Measurements from ENCODE around the gene DYNC1I1. TPM values are rescaled to one million over a fixed set of nuclear protein-coding genes. Genes with fewer than 3 reads are reported as not detected.

Gene DYNC1I1
- total and polyA plus RNA-seq, 2 donors (not counting 1 experiment from before 2014, with no cell fraction given): 0.17 to 0.30 TPM

- Histone ChIP-seq H3K79me2 (ENCODE audit: control insufficient read depth, insufficient read depth, low read length) (no peaks in the 10 kb centered on the region), H2AFZ (ENCODE audit: low read length) (no peak overlapping the region), H3K4me2 (ENCODE audit: extremely low read depth, insufficient read depth, low read length) (no peak overlapping the region), H3K4me3 (replicated peaks in 1 of 4; ENCODE audit: control extremely low read depth in 1 of 4, insufficient read depth in 1 of 4, low read depth in 3 of 4, low read length in 4 of 4) (no peak overlapping the region), H3K4me1 (ENCODE audit: control insufficient read depth, extremely low read depth, insufficient read depth, low read length) (no peaks in the 10 kb centered on the region), H4K20me1 (ENCODE audit: control insufficient read depth, extremely low read depth, insufficient read depth, low read length) (no peaks in the 10 kb centered on the region), H3K9me3 (ENCODE audit: control insufficient read depth, insufficient read depth, low read depth, low read length) (no peaks in the 10 kb centered on the region), H3K27ac (ENCODE audit: insufficient read depth, low read length) (no peak overlapping the region), H3K9ac (ENCODE audit: insufficient read depth, low read length) (no peak overlapping the region), H3K36me3 (ENCODE audit: control insufficient read depth, insufficient read depth, low read length) (no peaks in the 10 kb centered on the region), H3K27me3 (ENCODE audit: control insufficient read depth, insufficient read depth, low read length) (no peaks in the 10 kb centered on the region)
- TF ChIP-seq CTCF (conservative IDR thresholded peaks at IDR 0.05 in 1 of 2, IDR thresholded peaks at IDR 0.05 in 1 of 2; ENCODE audit: low read depth in 1 of 2, low read length in 2 of 2) (no peak), EZH2 (IDR thresholded peaks at IDR 0.05; ENCODE audit: low read length, missing control alignments) (no peak)
- no peak for DNase-seq (ENCODE audit: low read depth in 2 of 2)
Measured at GRCh38 chr7:95972523-95972922, 200.2 kb downstream of the DYNC1I1 start.

GRCh38 chr7:95974108-95974507, 201.8 kb downstream of the DYNC1I1 start:
- no peaks in the 10 kb centered on the region for H3K36me3 ChIP-seq (ENCODE audit: control insufficient read depth, insufficient read depth, low read length)
- no peak overlapping the region for H2AFZ ChIP-seq (ENCODE audit: low read length)
- no peaks in the 10 kb centered on the region for H3K9me3 ChIP-seq (ENCODE audit: control insufficient read depth, insufficient read depth, low read depth, low read length)
- no peaks in the 10 kb centered on the region for H4K20me1 ChIP-seq (ENCODE audit: control insufficient read depth, extremely low read depth, insufficient read depth, low read length)
- no peaks in the 10 kb centered on the region for H3K4me1 ChIP-seq (ENCODE audit: control insufficient read depth, extremely low read depth, insufficient read depth, low read length)
- H3K79me2 ChIP-seq (ENCODE audit: control insufficient read depth, insufficient read depth, low read length): no peaks in the 10 kb centered on the region
- no peak for TF ChIP-seq EZH2 (IDR thresholded peaks at IDR 0.05; ENCODE audit: low read length, missing control alignments)
- no peak for TF ChIP-seq CTCF (conservative IDR thresholded peaks at IDR 0.05 in 1 of 2, IDR thresholded peaks at IDR 0.05 in 1 of 2; ENCODE audit: low read depth in 1 of 2, low read length in 2 of 2)
- no peak overlapping the region for H3K27ac ChIP-seq (ENCODE audit: insufficient read depth, low read length)
- H3K9ac ChIP-seq (ENCODE audit: insufficient read depth, low read length): no peak overlapping the region
- H3K4me3 ChIP-seq (replicated peaks in 1 of 4; ENCODE audit: control extremely low read depth in 1 of 4, insufficient read depth in 1 of 4, low read depth in 3 of 4, low read length in 4 of 4): no peak overlapping the region
- no peaks in the 10 kb centered on the region for H3K27me3 ChIP-seq (ENCODE audit: control insufficient read depth, insufficient read depth, low read length)
- no peak overlapping the region for H3K4me2 ChIP-seq (ENCODE audit: extremely low read depth, insufficient read depth, low read length)
- no peak for DNase-seq (ENCODE audit: low read depth in 2 of 2)

- Histone ChIP-seq H2AFZ (ENCODE audit: low read length) (no peak overlapping the region), H4K20me1 (ENCODE audit: control insufficient read depth, extremely low read depth, insufficient read depth, low read length) (no peaks in the 10 kb centered on the region), H3K4me3 (replicated peaks in 1 of 4; ENCODE audit: control extremely low read depth in 1 of 4, insufficient read depth in 1 of 4, low read depth in 3 of 4, low read length in 4 of 4) (no peak overlapping the region), H3K36me3 (ENCODE audit: control insufficient read depth, insufficient read depth, low read length) (no peaks in the 10 kb centered on the region), H3K27me3 (ENCODE audit: control insufficient read depth, insufficient read depth, low read length) (no peaks in the 10 kb centered on the region), H3K4me2 (ENCODE audit: extremely low read depth, insufficient read depth, low read length) (no peak overlapping the region), H3K27ac (ENCODE audit: insufficient read depth, low read length) (no peak overlapping the region), H3K9me3 (ENCODE audit: control insufficient read depth, insufficient read depth, low read depth, low read length) (no peaks in the 10 kb centered on the region), H3K9ac (ENCODE audit: insufficient read depth, low read length) (no peak overlapping the region), H3K4me1 (ENCODE audit: control insufficient read depth, extremely low read depth, insufficient read depth, low read length) (no peaks in the 10 kb centered on the region), H3K79me2 (ENCODE audit: control insufficient read depth, insufficient read depth, low read length) (no peaks in the 10 kb centered on the region)
- TF ChIP-seq EZH2 (IDR thresholded peaks at IDR 0.05; ENCODE audit: low read length, missing control alignments) (no peak), CTCF (conservative IDR thresholded peaks at IDR 0.05 in 1 of 2, IDR thresholded peaks at IDR 0.05 in 1 of 2; ENCODE audit: low read depth in 1 of 2, low read length in 2 of 2) (no peak)
- DNase-seq (ENCODE audit: low read depth in 2 of 2): no peak
Measured at GRCh38 chr7:95976369-95977060, 204.2 kb downstream of the DYNC1I1 start.

Data from fibroblast of lung (primary cell).